NCI-H2107 (cell line): ENCODE data around the gene PCDHGA3.
"Not testable (repeated sequence)": the region's sequence is repeated elsewhere in the genome, so short reads cannot be mapped to it uniquely, and the experiment has no call there.

Experiments used
- DNase-seq: peaks from one replicate; lab custom pipeline; 2025; lab: John Stamatoyannopoulos, UW

PCDHGA3 gene

DNA sequence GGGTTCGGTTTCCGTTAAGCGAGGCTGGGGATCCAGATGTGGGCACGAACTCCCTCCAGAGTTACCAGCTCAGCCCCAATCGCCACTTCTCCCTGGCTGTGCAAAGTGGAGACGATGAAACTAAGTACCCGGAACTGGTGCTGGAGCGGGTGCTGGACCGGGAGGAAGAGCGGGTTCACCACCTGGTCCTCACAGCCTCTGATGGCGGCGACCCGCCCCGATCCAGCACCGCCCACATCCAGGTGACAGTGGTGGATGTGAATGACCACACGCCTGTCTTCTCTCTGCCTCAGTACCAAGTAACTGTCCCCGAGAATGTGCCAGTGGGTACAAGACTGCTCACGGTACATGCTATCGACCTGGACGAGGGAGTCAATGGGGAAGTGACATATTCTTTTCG lies 39.7 kb downstream of the PCDHGA3 start:
- DNase-seq: no peak

DNA sequence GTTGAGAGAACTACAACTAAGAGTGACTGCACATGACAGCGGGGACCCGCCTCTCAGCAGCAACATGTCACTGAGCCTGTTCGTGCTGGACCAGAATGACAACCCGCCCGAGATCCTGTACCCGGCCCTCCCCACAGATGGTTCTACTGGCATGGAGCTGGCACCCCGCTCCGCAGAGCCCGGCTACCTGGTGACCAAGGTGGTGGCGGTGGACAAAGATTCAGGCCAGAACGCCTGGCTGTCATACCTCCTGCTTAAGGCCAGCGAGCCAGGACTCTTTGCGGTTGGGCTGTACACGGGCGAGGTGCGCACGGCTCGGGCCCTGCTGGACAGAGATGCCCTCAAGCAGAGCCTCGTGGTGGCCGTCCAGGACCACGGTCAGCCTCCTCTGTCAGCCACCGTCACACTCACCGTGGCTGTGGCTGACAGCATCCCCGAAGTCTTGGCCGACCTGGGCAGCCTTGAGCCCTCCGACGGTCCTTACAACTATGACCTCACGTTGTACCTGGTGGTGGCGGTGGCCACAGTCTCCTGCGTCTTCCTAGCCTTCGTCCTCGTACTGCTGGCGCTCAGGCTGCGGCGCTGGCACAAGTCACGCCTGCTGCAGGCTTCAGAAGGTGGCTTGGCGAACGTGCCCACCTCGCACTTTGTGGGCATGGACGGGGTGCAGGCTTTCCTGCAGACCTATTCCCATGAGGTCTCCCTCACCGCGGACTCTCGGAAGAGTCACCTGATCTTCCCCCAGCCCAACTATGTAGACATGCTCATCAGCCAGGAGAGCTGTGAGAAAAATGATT lies 41.0 kb downstream of the PCDHGA3 start:
- no peak for DNase-seq

DNA sequence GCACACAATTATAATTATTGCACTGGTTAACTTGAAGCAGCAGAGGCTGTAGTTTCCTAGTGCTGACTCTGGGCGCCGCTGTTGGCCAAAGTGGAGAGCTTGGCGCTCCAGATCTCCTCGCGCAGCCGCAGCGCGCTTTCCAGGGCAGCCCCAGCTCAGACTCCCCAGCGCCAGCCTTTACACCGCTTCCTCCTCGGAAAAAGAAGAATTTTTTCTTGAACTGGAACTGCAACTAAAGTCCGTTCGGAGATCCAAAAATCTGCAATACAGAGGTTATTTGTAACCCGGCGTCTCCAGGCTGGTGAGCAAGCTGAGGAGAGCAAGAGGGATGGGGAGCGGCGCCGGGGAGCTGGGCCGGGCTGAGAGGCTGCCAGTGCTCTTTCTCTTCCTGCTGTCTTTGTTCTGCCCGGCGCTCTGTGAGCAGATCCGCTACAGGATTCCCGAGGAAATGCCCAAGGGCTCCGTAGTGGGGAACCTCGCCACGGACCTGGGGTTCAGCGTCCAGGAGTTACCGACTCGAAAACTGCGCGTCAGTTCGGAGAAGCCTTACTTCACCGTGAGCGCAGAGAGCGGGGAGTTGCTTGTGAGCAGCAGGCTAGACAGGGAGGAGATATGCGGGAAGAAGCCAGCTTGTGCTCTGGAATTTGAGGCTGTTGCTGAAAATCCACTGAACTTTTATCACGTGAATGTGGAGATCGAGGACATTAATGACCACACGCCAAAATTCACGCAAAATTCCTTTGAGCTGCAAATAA lies 44.1 kb downstream of the PCDHGA3 start, which contains the start of gene PCDHGB4:
Gene PCDHGB4 (plus strand): TSS at position 142 of the 755 bp plus-strand sequence. CDS start 187 bp downstream, at position 329.
- DNase-seq: not testable (repeated sequence)

DNA sequence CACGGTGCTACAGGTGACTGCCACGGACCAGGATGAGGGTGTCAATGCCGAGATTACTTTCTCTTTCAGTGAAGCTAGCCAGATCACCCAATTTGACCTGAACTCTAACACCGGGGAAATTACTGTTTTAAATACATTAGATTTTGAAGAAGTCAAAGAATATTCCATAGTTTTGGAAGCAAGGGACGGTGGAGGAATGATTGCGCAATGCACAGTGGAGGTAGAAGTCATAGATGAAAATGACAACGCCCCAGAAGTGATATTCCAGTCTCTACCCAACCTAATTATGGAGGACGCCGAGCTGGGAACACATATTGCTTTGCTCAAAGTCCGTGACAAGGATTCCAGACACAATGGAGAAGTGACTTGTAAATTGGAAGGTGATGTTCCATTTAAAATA lies 45.0 kb downstream of the PCDHGA3 start:
- DNase-seq: no peak

DNA sequence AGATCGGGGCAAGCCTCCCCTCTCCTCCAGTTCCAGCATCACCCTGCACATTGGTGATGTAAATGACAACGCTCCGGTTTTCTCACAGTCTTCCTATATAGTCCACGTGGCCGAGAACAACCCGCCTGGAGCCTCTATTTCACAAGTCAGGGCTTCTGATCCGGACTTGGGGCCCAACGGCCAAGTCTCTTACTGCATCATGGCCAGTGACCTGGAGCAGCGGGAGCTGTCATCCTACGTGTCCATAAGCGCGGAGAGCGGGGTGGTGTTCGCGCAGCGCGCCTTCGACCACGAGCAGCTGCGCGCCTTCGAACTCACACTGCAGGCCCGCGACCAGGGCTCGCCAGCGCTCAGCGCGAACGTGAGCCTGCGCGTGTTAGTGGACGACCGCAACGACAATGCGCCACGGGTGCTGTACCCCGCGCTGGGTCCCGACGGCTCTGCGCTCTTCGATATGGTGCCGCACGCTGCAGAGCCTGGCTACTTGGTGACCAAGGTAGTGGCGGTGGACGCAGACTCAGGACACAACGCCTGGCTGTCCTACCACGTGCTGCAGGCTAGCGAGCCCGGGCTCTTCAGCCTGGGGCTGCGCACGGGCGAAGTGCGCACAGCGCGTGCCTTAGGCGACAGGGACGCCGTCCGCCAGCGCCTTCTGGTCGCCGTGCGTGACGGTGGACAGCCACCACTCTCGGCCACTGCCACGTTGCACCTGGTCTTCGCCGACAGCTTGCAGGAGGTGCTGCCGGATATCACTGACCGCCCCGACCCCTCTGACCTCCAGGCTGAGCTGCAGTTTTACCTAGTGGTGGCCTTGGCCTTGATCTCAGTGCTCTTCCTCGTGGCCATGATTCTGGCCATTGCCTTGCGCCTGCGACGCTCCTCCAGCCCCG lies 45.8 kb downstream of the PCDHGA3 start:
- no peak for DNase-seq

DNA sequence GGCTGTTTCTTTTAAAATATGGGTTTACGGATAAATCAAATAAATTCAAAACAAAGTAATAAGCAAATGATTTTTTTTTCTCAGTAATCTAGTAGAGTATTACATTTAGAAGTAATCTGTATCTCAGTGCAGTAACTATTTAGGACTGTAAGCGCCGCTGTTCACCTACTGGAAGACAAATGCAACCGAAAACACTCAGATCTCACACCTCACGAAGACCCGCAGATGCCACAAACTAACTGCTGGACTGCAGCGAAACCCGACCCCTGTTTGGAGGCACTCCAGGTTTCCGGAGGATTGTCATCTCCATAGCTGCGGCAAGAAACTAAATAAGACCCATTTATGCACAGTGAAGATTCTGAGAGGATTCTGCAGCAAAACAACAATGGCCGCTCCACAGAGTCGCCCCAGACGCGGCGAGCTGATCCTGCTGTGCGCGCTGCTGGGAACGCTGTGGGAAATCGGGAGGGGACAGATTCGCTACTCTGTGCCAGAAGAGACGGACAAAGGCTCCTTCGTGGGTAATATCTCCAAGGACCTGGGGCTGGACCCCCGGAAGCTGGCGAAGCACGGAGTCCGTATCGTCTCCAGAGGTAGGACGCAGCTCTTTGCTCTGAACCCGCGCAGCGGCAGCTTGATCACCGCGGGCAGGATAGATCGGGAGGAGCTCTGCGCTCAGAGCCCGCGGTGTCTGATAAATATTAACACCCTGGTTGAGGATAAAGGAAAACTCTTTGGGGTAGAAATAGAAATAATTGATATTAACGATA lies 49.0 kb downstream of the PCDHGA3 start, which contains the start of gene PCDHGA8:
Gene PCDHGA8 (plus strand): TSS at position 205 of the 770 bp plus-strand sequence. CDS start 181 bp downstream, at position 386.
- DNase-seq: no peak

DNA sequence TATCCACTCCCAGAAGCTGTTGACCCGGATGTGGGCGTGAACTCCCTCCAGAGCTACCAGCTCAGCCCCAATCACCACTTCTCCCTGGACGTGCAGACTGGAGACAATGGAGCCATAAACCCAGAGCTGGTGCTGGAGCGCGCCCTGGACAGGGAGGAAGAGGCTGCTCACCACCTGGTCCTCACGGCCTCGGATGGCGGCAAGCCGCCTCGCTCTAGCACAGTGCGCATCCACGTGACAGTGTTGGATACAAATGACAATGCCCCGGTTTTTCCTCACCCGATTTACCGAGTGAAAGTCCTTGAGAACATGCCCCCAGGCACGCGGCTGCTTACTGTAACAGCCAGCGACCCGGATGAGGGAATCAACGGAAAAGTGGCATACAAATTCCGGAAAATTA lies 49.6 kb downstream of the PCDHGA3 start:
- no peak for DNase-seq

DNA sequence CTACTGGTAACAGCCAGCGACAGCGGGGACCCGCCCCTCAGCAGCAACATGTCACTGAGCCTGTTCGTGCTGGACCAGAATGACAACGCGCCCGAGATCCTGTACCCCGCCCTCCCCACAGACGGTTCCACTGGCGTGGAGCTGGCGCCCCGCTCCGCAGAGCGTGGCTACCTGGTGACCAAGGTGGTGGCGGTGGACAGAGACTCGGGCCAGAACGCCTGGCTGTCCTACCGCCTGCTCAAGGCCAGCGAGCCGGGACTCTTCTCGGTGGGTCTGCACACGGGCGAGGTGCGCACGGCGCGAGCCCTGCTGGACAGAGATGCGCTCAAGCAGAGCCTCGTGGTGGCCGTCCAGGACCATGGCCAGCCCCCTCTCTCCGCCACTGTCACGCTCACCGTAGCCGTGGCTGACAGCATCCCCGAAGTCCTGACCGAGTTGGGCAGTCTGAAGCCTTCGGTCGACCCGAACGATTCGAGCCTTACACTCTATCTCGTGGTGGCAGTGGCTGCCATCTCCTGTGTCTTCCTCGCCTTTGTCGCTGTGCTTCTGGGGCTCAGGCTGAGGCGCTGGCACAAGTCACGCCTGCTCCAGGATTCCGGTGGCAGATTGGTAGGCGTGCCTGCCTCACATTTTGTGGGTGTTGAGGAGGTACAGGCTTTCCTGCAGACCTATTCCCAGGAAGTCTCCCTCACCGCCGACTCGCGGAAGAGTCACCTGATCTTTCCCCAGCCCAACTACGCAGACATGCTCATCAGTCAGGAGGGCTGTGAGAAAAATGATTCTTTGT lies 51.0 kb downstream of the PCDHGA3 start:
- DNase-seq: not testable (repeated sequence)
